ENCODE data around the gene PPP1R14D. TPM values are rescaled to one million over a fixed set of nuclear protein-coding genes. Genes with fewer than 3 reads are reported as not detected.
A peak's percentile ranks its signal among the peaks of the same experiment; 100 is the strongest.

The PPP1R14D gene
- polyA plus RNA-seq, 3 donors = 0.46 to 0.69 (median 0.50) TPM

- DNase-seq = no peak
These were observed 24.9 kb upstream of the PPP1R14D start for GRCh38 chr15:40853241-40853890.

DNA sequence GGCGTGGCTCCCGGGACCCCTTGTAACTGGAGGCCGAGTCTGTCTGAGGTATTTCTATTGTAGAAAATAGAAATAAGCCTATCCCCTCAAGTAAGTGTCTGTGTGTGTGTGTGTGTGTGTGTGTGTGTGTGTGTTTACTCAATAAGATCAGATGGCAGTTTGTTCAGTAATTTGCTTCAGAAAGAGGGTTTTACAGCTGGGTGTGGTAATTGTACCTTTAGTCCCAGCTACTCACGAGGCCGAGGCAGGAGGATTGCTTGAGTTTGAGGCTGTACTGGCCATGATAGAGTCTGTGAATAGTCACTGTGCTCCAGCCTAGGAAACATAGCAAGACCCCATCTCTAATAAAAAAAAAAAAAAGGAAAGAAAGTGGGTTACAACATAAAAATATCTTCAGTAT lies 24.0 kb upstream of the PPP1R14D start:
- DNase-seq = no peak

DNA sequence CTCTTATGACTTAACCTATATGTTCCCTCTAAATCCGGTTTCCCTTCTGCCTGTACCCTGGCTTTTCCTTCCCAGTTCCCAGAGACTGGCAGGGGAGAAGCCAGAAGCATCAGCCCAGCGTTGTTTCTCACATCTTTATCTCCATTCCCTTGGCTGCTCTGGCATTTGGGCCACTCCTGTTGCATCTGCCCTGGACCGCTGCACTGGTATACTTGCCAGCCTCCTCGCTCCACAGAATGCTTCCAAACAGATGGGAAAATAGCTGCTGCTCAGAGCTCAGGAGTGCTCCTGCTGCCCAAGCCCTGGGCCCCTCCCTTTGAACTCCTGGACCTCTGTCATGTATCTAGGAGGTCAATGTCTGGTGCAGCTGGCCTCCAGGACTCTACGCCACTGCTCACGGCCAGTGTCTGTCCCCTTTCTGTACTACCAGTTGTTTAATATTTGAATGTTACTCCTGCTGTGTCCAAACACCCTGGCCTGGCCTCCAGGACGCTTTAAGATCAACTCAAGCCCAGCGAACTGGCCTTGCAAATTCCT lies 22.1 kb upstream of the PPP1R14D start:
- DNase-seq = no peak

GRCh38 chr15:40847223-40847961 lies 18.9 kb upstream of the PPP1R14D start:
- DNase-seq = peak; percentile 85

DNA sequence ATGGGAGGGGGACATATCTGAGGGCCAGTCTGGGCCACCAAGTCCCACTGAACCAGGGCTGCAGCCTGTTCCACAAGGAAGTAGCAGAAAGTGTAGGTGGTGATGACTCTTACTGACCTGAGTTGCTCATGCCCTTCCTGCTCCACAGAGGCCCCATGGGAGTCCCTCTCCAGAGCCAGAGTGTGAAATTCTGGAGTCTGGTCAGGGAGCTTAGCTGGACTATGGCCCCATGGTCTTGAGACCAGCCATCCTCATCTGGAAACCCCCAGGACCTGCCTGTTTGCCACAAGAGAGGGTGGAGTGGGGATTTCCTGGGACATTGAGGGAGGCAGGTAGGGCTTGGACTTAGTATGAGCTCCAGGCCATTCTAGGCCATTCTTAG lies 18.3 kb upstream of the PPP1R14D start:
- DNase-seq = no peak

DNA sequence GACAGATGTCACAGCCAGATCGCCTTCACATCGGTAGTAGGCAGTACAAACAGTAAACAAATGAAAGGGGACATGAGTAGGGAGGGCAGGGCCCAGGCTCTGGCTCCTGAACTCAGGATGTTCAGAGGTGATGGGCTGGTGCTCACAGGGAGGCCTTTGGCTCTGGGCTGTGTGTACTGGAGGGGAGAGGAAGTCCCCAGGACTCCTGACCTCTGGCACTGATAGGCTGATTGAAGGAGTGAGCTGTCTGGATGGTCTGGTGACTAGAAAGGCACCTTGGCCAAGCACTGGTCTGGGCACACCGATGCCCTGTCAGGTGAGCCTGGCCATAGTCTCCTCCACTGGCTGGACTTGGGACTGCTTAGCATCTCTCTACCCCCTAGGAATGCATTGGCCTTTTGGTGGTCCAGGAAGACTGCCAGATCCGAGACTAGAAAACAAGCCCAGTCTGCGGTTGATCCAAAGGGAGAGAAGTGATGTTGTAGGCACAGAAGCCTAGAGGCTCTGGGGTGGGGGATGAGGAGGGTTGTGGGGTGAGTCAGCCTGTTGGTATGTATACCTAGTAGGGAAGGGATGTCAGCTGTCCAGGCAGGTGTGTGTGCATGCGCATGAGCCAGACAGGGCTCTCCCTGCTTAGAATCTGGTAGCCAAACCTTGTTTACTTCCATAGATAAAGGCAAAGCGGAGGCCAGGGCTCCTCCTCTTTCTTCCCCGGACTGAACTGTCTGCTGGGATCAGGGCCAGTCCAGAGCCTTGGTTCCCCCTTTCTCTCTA lies 17.2 kb upstream of the PPP1R14D start:
- no peak for DNase-seq

DNA sequence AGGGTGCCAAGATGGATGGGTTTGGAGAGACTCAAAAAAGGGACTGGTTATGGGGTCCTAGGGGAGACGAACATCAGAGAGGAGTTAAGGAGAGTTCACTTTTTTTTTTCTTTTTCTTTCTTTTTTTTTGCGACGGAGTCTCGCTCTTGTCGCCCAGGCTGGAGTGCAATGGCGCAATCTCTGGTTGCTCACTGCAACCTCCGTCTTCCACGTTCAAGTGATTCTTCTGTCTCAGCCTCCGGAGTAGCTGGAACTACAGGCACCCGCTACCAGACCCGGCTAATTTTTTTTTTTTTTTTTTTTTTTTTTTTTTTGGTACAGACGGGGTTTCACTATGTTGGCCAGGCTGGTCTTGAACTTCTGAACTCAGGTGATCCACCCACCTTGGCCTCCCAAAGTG lies 16.5 kb upstream of the PPP1R14D start:
- DNase-seq = no peak

DNA sequence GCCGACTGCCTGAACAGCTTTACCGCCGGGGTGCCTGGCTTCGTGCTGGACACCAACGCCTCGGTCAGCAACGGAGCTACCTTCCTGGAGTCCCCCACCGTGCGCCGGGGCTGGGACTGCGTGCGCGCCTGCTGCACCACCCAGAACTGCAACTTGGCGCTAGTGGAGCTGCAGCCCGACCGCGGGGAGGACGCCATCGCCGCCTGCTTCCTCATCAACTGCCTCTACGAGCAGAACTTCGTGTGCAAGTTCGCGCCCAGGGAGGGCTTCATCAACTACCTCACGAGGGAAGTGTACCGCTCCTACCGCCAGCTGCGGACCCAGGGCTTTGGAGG lies 16.2 kb upstream of the PPP1R14D start:
- no peak for DNase-seq

DNA sequence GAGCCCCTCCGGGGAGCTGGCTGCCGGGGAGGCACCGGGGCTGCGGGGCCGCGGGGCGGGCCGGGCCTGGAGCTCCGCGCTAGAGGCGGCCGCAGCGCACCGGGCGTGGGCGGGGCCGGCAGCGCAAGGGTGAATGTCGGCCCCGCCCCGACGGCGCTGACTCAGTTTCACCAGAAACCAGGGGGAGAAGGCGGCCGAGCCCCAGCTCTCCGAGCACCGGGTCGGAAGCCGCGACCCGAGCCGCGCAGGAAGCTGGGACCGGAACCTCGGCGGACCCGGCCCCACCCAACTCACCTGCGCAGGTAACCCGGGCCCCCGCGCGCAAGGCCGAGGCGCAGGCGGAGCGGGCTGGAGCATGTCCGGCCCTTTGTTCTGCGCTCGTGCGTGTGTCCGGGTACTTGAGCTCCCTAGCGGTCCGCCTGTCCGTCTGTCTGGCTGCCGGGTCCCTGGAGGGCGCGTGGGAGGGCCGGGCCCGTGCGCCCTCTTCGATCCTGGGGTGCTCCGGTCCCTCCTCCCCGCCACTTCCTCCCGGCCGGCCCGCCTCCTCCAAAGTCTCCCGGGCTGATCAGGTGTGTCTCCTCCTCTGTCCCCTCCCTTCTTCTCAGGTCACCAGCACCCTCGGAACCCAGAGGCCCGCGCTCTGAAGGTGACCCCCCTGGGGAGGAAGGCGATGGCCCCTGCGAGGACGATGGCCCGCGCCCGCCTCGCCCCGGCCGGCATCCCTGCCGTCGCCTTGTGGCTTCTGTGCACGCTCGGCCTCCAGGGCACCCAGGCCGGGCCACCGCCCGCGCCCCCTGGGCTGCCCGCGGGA lies 15.6 kb upstream of the PPP1R14D start, which contains the start of gene SPINT1:
Gene SPINT1, plus strand, starts transcription at position 164 of the 811 bp plus-strand sequence. Its CDS starts 507 bp downstream, at position 671.
- peak; percentile 28 for DNase-seq

DNA sequence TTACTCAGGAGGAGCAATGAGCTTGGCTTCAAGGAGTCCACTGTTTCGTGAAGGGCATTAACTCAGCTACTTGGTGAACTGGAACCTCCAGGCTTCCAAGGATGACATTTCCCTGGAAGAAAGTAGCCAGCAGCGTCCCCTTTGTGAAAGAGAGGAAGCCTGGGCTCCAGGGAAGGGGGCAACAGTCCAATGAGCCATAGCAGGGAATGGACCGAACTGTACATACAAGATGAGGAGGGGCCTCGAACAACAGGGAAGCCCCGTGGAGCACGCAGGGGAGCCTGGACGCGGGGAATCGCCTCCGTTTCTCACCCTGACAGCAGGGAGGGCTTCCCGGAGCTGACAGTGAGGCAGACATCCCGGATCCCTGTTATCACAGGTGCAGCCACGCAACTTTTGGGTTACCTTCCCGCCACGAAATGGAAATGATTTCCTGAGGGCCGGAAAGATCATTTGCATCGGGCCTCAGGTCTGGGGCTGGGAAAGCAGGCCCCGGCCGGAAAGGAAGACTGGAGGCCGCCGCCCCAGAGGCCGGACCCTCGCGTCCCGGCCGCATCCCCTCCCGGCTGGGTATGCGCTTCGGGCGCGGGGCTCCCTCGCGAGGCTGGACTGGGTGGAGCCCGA lies 14.9 kb upstream of the PPP1R14D start:
- no peak for DNase-seq

- DNase-seq = no peak
These were observed 13.2 kb upstream of the PPP1R14D start for GRCh38 chr15:40841741-40842140.

- no peak for DNase-seq
These were observed 10.2 kb upstream of the PPP1R14D start for GRCh38 chr15:40838756-40839155.

DNA sequence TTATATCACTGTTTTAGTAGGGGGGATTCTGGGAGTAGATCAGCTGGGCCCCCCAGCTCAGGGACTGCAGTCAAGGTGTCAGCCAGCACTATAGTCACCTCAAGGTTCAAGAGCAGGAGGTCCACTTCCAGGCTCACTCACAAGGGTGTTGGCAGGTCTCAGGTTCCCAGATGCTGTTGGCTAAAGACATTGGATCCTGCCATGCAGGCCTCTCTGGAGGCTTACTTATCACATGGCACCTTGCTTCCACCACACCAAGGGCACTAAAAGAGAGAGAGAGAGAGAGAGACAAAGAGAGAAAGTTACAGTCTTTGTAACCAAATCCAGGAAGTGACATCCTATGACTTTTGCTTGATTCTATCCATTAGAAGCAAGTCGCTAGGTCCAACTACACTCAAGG lies 7.5 kb upstream of the PPP1R14D start:
- DNase-seq = no peak

DNA sequence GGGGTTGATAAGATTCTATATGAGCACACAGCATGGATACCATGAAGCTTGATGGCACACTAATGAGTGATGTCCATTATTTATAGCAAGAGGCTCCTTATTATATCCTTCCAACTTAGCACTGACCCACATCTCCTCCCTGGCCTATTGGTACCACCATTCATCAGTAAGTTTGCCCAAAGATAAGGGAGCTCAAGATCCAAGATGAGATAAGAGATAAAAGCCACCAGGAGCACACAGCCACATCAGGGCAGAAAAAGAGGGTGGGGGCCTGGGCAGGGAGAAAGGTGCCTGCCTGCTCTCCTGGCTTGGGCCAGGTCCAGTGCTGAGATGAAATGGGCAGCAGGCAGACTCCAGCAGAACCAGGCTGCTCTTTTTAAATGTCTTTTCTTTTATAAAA lies 4.4 kb upstream of the PPP1R14D start:
- DNase-seq = no peak

DNA sequence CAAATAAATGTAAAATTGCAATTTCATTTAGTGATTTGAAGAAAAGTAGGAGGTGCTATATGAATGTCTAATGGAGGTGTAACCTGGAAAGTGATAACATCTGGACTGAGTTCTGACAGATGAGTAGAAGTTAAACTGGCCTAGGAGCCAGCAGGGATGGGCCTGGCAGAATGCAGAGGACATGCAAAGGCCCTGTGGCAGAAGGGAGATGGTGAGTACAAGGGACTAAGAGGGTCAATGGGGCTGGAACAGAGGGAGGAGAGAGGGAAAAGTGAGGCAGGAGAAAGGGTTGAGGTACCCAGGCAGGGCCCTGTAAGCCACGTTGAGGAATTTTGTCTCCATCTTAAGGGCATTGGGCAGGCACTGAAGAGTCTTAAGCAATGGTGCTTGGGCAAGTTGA lies 3.4 kb upstream of the PPP1R14D start:
- no peak for DNase-seq

DNA sequence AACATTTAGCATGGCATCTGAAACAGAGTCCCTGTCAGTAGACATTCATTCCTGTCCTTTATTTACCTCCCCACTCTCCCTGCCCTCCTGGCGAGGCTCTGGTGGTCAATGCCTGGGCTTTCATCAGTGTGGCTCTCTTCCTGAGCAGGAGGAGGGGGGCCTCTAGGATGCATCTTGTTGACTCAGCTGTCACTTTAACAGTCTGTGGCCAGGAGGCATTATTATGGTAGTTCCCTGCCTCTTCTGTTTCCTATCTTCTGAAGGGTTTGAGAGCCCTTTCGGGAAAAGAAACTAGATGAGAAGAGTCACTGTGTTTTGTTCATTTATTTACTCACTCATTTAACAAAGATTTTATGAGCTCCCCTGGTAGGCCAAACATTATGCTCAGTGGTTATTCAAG lies 2.4 kb upstream of the PPP1R14D start:
- no peak for DNase-seq

DNA sequence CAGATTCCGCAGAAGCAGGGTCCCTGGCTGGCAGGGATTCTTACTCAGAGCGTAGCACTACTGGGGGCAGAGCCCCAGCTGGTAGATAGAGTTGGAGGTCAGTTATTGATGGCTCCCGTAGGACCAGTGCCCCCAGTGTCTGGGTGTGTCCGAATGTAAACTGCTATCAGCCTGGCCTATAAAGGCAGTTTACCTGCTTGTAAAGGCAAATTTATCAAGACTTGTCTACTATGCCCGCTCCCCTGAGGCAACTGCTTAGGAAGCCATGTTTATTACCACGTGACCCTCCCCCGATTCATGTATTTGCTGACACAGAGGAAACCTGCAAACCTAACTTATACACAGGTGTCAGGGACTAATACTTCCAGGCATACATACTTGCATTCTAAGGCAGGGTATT lies 607 bp upstream of the PPP1R14D start:
- no peak for DNase-seq

DNA sequence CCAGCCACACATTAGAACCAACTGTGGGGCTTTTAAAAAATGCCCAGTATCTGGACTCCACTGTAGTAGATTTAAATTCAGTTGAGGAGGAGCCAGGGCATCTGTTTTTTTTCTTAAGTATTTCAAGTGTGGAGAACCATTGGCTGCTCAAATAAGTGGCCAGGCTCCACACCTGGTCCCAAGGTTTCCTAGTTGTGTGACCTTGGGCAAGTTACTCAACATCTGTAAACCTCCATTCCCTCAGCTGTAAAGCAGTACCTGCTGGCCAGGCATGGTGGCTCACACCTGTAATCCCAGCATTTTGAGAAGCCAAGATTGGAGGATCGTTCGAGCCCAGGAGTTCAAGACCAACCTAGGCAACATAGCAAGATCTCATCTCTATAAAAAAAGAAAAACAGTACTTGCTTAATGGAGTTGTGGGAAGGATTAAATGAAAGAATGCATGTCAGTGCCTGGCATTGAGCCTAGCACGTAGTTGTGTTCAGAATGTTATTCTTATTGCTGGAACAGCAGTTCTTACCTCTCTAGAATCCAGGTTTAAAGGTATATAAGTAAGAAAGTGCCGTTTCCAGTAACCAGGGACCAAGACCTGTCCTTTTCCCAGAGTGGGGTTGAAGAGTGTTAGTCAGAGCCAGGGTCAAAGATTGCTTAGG lies 2.0 kb downstream of the PPP1R14D start:
- no peak for DNase-seq

GRCh38 chr15:40825661-40826422 lies 2.7 kb downstream of the PPP1R14D start:
- no peak for DNase-seq

Measured in renal pelvis (tissue), 4 donors.